ENCODE measurements around the gene EIF2B1.

Gene EIF2B1

GRCh38 chr12:123633379-123634141 lies at the start of gene EIF2B1, which contains the start of gene GTF2H3:
TSS of gene EIF2B1 (minus strand) at chr12:123633686. CDS start at chr12:123633557, 129 bp downstream.
TSS of gene GTF2H3 (plus strand) at chr12:123633829. CDS start at chr12:123633860, 31 bp downstream.
- DNase-seq (ENCODE audit: low spot score) = peak; percentile 99

- DNase-seq (ENCODE audit: low spot score) = no peak
These were observed 48.1 kb upstream of the EIF2B1 start for GRCh38 chr12:123681605-123682004.

GRCh38 chr12:123678981-123679380 lies 45.5 kb upstream of the EIF2B1 start:
- DNase-seq (ENCODE audit: low spot score) = no peak

GRCh38 chr12:123676616-123677320 lies 43.3 kb upstream of the EIF2B1 start:
- no peak for DNase-seq (ENCODE audit: low spot score)

GRCh38 chr12:123675436-123675835 lies 42.0 kb upstream of the EIF2B1 start:
- no peak for DNase-seq (ENCODE audit: low spot score)

GRCh38 chr12:123671876-123672275 lies 38.4 kb upstream of the EIF2B1 start:
- peak; percentile 24 for DNase-seq (ENCODE audit: low spot score)

- peak; percentile 100 for DNase-seq (ENCODE audit: low spot score)
These were observed 37.6 kb upstream of the EIF2B1 start, which contains the start of gene TCTN2 for GRCh38 chr12:123670882-123671728. TSS of gene TCTN2 (plus strand) at chr12:123671113. CDS start at chr12:123671241, 128 bp downstream.

GRCh38 chr12:123667771-123668170 lies 34.3 kb upstream of the EIF2B1 start:
- DNase-seq (ENCODE audit: low spot score) = no peak

- peak; percentile 91 for DNase-seq (ENCODE audit: low spot score)
These were observed 26.7 kb upstream of the EIF2B1 start for GRCh38 chr12:123659996-123660727.

GRCh38 chr12:123657211-123657610 lies 23.7 kb upstream of the EIF2B1 start:
- no peak for DNase-seq (ENCODE audit: low spot score)

- no peak for DNase-seq (ENCODE audit: low spot score)
These were observed 22.9 kb upstream of the EIF2B1 start for GRCh38 chr12:123656392-123656791.

- no peak for DNase-seq (ENCODE audit: low spot score)
These were observed 21.9 kb upstream of the EIF2B1 start for GRCh38 chr12:123655420-123655819.

GRCh38 chr12:123654129-123654701 lies 20.7 kb upstream of the EIF2B1 start:
- DNase-seq (ENCODE audit: low spot score) = no peak

GRCh38 chr12:123648401-123648800 lies 14.9 kb upstream of the EIF2B1 start:
- DNase-seq (ENCODE audit: low spot score) = no peak

GRCh38 chr12:123645878-123646277 lies 12.4 kb upstream of the EIF2B1 start:
- DNase-seq (ENCODE audit: low spot score) = no peak

- no peak for DNase-seq (ENCODE audit: low spot score)
These were observed 11.9 kb upstream of the EIF2B1 start for GRCh38 chr12:123645380-123645779.

- no peak for DNase-seq (ENCODE audit: low spot score)
These were observed 10.4 kb upstream of the EIF2B1 start for GRCh38 chr12:123643911-123644310.

GRCh38 chr12:123634142-123634561 lies 666 bp upstream of the EIF2B1 start:
- DNase-seq (ENCODE audit: low spot score) = no peak

- no peak for DNase-seq (ENCODE audit: low spot score)
These were observed 11.6 kb downstream of the EIF2B1 start for GRCh38 chr12:123621619-123622530.

- DNase-seq (ENCODE audit: low spot score) = peak; percentile 58
These were observed 12.4 kb downstream of the EIF2B1 start for GRCh38 chr12:123621101-123621500.

Measured in AG08395 (cell line).